ENCODE results near the gene UROC1.

Gene UROC1

GRCh38 chr3:126517291-126517951 lies at the start of gene UROC1:
UROC1 (minus strand) TSS chr3:126517773; CDS start chr3:126517719, 54 bp downstream.
- no peak for DNase-seq

DNA sequence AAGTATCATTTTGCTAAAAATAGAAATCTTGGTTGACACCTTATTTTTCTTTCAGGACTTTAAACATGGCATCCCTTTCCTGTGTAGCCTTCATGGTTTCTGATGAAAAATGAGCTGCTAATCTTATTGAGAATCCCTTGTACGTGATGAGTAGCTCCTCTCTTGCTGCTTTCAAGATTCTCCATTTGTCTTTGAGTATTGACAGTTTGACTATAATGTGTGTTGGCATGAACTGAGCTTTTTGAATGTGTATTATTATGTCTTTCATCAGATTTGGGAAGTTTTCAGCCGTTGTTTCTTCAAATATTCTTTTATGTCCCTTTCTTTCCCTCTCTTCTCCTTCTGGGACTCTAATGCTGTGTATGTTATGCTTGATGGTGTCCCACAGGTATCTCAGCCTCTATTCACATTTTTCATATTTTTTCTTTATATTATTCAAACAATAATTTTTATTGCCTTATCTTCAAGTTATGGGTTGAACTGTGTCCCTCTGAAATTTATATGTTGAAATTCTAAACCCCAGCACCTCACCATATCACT lies 45.2 kb upstream of the UROC1 start:
- DNase-seq = no peak

DNA sequence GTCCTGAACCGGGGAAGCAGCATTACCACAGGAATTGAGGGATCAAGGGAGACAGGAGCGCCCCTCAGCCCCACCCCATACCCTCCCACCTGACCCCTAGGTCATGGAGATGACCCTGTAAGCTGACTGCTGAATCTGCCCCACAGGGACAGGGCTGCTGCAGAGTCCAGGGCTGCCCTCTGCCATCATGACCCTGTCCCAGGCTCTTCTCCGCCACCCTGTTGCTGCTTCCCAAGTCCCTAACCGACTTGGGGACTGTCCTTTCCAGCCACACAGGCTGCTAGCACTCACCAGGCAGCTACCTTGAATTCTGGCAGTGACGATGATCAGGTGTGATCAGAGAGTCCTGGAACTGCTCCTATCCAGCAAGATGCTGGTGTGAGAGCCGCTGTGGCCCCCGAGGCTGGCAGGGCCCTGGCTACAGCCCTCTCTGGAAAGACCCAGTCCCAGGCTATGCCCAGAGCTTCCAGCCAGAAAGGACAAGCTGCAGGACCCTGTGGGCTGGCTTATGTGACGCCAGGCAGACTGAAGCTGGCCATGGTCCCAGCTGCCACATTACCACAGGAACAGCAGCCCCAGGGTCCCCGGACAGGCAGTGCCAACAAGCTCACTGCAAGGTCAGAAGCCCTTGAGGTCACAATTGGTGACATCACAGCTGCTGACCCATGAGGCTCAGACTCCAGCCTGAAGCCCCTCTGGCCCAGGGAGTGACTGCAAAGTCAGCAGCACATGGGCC lies 40.9 kb upstream of the UROC1 start, which contains the start of gene C3orf22:
Gene C3orf22 (minus strand): TSS at position 597 of the 736 bp plus-strand sequence. CDS start 5,542 bp downstream, outside the sequence.
- DNase-seq = no peak

DNA sequence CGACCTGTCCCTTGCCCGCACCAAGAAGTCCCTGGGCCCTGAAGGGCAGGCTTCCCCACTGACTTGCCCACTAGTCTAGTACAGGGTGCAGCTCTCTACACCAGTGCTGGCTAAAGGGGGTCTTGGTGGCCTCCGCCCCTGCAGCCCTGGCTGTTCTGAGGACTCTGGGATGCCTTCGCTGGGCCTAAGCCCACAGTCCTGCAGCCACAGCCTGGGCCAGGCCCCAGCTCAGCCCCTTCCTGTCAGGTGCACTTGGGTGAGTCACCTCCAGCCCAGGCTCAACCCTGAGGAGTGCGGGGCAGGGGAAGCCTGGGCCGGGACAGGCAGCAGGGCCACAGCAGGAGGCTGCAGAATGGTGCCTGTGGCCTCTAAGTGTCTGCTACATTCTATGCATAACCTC lies 40.2 kb upstream of the UROC1 start:
- DNase-seq = no peak

DNA sequence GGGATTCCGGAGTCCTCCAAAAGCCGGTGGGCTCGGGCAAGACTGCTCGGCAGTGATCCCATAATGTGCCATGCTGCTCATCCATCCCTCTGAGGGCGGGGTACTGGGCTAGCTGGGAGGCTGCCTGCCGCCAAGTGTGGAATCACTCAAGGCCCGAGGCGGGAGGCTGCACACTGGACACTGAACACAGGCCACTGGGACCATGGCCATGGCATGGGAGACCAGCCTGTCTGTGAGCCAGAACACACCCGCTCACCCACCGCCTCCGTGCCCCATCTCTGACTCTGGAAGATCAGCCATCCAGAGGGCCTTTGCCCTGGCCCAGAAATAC lies 39.8 kb upstream of the UROC1 start:
- DNase-seq = no peak

DNA sequence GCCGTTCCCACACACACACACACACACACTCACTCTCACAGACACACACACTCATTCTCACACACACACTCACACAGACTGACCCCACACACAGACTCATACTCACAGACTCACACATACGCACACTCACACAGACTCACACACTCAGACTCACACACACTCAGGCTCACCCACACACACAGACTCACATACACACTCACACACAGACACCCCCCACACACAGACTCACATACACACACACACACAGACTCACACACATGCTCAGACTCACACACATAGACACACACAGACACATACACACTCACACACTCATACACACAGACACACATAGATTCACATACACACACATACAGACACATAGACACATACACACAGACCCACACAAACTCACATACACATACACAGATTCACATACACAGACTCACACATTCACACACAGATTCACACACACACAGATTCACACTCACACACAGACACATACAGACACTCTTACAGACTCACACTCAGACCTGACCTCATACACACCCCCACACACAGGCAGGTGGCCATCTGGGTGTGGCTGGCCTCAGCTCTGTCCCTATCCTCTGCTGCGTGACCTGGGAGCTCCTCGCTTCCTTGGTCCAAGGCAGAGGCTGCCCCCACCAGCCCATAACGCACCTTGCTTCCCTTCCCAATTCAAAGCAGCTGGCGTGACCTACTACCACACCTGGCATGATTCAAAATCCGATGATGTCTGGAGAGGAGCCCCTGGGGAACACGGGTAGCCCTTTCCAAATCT lies 39.3 kb upstream of the UROC1 start:
- DNase-seq = no peak

GRCh38 chr3:126555795-126556636 lies 38.4 kb upstream of the UROC1 start:
- no peak for DNase-seq

DNA sequence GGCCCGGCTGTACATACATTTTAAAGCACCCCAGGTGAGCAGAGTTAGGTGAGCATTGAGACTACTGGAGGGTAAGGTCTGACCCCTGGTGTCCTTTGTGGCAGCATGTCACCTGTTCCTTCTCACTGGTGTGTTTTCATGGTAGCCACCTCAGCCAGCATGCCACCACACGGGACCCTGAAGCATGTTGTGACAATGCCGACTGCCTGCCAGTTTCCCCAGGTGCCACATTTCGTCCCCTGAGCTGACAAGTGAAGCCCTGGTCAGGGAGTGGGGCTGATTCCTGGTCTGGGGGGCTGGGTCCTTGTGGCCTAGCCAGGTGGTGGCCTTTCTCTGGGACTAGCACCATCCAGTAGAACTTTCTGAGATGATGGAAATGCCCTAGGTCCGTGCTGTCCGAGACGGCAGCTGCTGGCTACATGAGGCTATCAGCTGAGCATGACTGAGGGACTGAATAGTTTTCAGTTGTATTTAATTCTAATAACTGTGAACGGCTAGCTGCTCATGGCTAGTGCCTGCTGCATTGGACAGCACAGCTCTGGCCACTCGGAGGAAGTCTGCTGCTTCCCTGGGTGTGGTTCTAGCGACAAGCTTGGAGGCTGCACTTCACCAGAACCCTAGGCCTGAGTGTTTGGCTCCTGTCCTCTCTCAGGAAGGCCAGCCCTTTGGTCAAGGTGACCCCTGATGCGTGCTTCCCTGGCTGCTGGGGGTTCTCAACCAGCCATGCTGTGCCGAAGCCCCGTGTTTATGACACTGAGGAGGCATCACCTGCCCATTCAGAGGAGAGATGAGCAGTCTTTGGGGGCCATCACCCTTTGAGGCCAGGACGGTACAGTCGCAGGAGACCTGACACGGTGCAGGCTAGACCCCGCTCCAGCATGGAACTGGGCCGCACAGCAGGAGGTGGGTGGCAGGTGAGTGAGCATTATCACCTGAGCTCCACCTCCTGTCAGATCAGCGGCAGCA lies 37.3 kb upstream of the UROC1 start:
- DNase-seq = no peak

DNA sequence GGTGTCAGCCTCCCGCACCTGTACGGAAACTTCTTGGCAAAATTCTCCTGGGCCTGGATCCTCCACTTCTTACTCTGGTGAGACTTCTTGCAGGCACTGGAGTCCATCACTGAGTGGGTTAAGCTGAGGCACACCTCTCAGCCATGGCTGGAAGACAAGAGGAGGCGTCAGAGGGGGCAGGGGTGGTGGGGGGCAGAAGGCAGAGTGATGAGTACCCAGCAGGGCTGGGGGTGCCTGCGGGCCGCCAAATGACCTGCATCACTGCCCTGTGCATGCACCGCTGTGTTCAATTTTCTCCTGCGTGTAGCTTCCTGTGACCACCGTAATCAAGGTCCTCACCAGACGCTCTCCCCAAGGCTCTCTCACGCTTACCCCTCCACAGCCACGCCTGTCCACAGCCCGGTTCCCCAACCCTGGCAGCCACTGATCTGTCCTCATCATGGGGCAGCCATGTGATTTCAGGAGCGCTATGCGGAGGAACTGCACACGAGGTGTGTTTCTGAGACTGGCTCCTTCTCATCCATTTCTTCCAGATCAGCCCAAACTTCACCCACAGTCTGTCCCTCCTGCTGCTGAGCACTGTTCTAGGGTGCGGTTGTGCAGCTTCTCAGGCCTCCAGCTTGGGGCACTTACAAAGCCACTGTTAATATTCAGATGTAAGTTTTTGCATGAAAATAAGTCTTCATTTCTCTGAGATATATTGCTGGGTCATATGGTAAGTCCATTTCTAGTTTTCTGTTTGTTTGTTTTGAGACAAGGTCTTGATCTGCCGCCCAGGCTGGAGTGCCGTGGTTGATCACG lies 35.9 kb upstream of the UROC1 start:
- DNase-seq = no peak

DNA sequence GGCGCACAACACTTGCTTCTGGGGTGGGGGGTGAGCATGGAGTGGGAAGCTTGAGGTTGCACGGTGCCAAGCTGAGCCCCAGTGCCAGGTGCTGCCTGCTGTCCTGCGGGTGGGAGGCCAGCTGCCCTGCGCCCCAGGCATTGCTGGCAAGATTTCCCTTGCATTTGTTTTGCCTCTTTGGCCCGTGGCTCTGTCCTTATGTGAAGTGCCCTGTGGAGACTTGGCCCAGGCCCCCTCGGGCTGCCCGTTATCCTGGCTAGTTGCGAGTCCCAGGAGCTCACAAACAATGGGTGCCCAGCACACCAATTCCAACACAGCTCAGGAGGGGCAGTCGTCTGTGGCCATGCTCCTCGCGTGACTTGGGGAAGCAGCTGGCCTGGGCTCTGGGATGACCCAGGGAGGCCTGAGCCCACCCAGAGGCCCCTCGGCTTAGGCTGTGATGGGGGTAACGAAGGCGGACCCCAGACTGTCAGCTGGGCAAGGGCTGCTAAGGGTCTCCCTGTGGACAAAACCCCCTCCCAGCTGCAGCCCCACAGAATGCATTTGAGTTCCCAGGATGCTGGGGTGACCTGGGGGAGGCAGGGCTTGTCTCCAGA lies 35.2 kb upstream of the UROC1 start:
- no peak for DNase-seq

DNA sequence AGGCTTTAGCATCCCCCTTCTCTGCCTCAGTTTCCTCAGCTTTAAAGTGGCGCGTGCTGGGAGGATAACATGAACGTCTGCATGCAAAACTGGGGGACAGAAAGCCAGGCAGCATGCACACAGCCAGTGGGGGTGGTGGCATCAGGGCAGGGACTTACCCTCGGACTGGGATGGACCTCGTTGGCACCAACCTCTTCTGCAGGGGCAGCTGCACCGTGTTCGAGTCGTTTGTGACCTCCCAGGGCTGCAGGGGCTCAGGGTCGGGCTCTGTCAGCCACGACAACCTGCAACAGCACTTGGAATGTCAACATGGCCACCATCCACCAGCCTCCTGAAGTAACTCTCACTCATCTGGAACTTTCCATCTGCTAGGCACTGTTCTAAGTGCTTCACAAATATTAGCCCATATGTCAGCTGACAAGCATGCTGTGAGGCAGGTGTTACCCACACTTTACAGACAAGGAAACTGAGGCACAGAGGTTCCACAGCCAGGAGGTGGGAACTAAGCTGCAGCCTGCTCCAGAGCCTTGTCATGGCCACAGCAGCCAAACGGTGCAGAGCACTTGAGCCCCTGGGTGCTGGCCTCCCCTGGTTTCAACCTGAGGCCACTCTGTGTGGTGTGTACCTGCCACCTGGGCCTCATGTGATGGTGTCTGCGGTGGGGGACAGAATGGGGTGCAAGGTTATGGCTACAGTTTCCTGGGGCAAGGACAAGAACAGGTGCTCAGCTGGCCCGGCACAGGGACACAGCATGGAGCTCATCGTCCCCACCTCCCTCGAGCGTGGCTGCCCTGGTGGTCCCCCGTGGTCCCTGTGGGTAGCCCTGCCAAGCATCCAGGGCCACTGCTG lies 34.5 kb upstream of the UROC1 start:
- DNase-seq = no peak

DNA sequence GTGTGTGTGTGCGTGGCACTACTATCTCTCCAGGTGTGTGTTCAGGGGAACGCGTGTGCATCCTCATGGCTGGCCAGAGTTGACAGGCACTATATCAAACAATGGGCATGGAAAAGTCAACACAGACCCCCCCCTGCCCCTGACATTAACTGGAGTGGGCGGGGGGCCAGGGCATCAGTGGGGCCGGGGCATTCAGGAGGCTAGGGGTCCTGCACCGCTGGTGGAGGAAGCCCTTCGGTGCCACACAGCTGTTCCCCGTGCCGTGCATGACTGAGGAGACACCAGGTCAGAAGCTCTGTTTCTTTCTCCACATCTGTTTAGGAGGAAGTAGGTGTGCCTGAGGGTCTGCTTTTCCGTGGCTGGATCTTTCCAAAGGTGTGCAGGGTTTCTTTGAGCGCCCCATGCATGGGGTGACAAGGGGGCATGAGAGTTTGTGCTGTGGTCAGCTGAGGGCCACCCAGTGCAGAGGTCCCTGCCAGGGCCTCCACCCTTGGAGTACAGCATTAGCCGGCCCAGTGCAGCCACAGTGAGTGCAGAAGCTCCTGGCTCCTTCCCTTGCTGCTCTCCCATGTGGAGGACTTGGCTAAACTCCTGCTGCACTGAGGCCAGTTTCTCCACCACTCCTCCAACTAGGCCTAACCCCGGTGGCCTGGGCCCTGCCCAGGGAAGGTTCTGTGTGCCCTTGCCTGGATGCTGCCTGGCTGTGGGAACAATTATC lies 33.7 kb upstream of the UROC1 start:
- DNase-seq = no peak

- DNase-seq = no peak
Measured at GRCh38 chr3:126550488-126551051, 33.0 kb upstream of the UROC1 start.

GRCh38 chr3:126549861-126550487 lies 32.4 kb upstream of the UROC1 start:
- no peak for DNase-seq

- no peak for DNase-seq
Measured at GRCh38 chr3:126548556-126549466, 31.2 kb upstream of the UROC1 start.

- no peak for DNase-seq
Measured at GRCh38 chr3:126547721-126548120, 30.1 kb upstream of the UROC1 start.

Measured in hippocampal formation (tissue), 2 donors.